Mononuclear cell (primary cell): ENCODE results near the gene UGT2B11. TPM values are rescaled to one million over a fixed set of nuclear protein-coding genes. Genes with fewer than 3 reads are reported as not detected.
"Not testable (repeated sequence)": the region's sequence is repeated elsewhere in the genome, so short reads cannot be mapped to it uniquely, and the experiment has no call there.

ENCODE experiments used
- H3K27me3 ChIP-seq: 2 replicates; pipeline ENCODE4 v1.6.0; 2011; ENCODE audit warnings: low read length, control low read depth; ENCODE audit not compliant: insufficient read depth
- H3K4me1 ChIP-seq: 2 replicates; pipeline ENCODE4 v1.5.1; 2011; ENCODE audit warnings: mild to moderate bottlenecking, low read length, control low read depth; ENCODE audit not compliant: insufficient read depth
- H3K4me3 ChIP-seq: 2 replicates; pipeline ENCODE4 v1.5.1; 2011; ENCODE audit warnings: mild to moderate bottlenecking, low read length, moderate library complexity
- H3K9me3 ChIP-seq: 2 replicates; pipeline ENCODE4 v1.5.1; 2011; ENCODE audit warnings: low read depth, mild to moderate bottlenecking, control low read depth, low read length
- total RNA-seq: library from RNA; depleted of rRNA; stranded (reverse); fragments of >200 nt; gene quantifications from one replicate; pipeline ENCODE4 v1.2.3, GENCODE V29; 2012

UGT2B11 gene
- total RNA-seq, 1 donor: not detected

GRCh38 chr4:69191905-69192304, 22.6 kb downstream of the UGT2B11 start:
- not testable (repeated sequence) for H3K9me3 ChIP-seq, H3K27me3 ChIP-seq, H3K4me3 ChIP-seq, H3K4me1 ChIP-seq

DNA sequence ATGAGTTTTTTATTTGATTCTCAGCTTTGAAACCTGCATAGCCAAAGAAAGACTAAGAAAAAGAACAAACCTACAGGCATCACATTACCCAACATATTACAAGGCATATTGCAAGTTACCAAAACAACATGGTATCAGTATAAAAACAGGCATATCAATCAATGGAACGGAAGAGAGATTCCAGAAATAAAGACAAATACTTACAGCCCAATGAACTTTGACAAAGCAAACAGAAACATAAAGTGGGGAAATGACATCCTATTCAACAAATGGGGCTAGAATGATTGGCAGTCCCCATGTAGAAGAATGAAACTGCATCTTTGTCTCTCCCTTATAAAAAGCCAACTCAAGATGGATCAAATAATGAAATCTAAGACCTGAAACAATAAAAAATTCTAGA, 23.9 kb downstream of the UGT2B11 start:
- not testable (repeated sequence) for H3K4me1 ChIP-seq, H3K4me3 ChIP-seq, H3K9me3 ChIP-seq, H3K27me3 ChIP-seq

DNA sequence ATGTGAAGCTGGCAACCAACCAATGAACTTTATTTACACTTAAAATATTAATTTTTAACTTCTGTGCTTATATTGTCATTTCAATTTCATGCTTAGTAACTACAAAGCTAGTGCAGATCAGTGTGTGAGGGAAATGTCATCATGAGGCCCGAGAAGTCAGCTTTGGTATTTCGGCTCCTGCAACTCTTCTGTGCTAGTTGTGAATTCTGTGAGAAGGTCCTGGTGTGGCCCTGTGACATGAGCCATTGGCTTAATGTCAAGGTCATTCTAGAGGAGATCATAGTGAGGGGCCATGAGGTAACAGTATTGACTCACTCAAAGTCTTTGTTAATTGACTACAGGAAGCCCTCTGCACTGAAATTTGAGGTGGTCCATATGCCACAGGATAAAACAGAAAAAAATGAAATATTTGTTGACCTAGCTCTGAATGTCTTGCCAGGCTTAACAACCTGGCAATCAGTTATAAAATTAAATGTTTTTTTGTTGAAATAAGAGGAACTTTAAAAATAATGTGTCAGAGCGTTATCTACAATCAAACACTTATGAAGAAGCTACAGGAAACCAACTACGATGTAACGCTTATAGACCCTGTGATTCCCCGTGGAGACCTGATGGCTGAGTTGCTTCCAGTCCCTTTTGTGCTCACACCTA, 32.9 kb downstream of the UGT2B11 start:
- H3K9me3 ChIP-seq, H3K4me3 ChIP-seq, H3K27me3 ChIP-seq, H3K4me1 ChIP-seq: not testable (repeated sequence)

DNA sequence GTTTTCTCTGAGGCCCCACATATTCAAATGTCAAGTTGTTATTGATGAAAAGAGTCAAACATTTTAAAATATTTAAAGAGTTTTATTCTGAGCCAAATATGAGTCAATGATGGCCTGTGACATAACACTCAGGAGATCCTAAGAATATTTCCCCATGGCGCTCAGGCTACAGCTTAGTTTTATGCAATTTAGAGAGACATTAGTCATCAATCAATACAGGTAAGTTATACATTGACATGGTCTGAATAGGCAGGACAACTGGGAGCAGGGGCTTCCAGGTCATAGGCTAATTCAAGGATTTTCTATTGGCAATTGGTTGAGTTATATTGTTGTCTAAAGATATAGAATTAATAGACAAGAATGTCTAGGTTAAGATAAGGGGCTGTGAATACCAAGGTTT, 34.7 kb downstream of the UGT2B11 start:
- H3K4me1 ChIP-seq, H3K27me3 ChIP-seq, H3K4me3 ChIP-seq, H3K9me3 ChIP-seq: not testable (repeated sequence)

GRCh38 chr4:69178751-69179205, 35.8 kb downstream of the UGT2B11 start:
- not testable (repeated sequence) for H3K4me1 ChIP-seq, H3K9me3 ChIP-seq, H3K27me3 ChIP-seq, H3K4me3 ChIP-seq

DNA sequence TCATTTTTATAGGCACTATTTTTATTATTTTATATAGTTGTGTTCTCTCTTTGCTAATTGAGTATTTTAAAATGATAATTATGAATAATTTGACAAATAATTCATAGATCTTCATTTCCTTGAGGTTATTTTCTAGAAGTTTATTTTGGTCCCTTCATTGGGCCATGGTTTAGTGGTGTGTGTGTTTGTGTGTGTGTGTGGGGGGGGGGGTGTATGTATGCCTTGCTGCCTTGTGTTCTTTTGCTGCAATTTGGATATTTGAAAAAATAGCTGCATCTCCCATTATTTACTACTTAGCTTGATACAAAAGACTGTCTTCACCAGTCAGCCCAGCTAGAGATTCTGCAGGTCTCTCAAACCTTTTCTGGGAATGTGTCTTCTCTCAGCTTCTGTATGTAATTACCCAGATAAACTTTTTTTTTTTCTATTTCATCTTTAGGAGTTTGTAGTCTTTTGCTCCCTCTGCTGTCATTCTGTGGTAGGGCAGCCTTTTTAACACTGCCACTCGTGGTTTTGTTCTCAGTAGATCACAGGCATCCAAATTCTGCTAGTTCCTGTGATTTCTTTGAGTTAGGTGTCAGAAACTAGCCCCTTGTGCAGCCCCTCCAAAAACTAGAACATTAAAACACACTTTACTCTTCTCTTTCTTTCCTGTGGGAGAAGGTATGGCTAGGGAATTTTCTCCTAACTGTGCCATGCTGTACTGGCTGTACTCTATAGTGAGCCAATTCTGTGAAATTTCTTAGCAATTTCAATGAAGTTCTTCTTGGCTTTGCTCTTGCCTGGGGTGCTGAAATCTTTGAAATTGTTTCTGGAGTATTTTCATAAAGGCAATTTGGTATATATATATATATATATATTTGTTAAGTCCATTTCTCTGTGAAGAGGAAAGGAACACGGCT, 44.1 kb downstream of the UGT2B11 start:
- not testable (repeated sequence) for H3K4me1 ChIP-seq, H3K27me3 ChIP-seq, H3K9me3 ChIP-seq, H3K4me3 ChIP-seq

- not testable (repeated sequence) for H3K27me3 ChIP-seq, H3K4me1 ChIP-seq, H3K9me3 ChIP-seq, H3K4me3 ChIP-seq
Observed at GRCh38 chr4:69169171-69169570, 45.4 kb downstream of the UGT2B11 start.

- Histone ChIP-seq H3K4me3 (no peak overlapping the region), H3K27me3 (no peaks in the 10 kb centered on the region), H3K9me3 (no peaks in the 10 kb centered on the region), H3K4me1 (no peaks in the 10 kb centered on the region)
Observed at GRCh38 chr4:69167300-69167699, 47.2 kb downstream of the UGT2B11 start.

DNA sequence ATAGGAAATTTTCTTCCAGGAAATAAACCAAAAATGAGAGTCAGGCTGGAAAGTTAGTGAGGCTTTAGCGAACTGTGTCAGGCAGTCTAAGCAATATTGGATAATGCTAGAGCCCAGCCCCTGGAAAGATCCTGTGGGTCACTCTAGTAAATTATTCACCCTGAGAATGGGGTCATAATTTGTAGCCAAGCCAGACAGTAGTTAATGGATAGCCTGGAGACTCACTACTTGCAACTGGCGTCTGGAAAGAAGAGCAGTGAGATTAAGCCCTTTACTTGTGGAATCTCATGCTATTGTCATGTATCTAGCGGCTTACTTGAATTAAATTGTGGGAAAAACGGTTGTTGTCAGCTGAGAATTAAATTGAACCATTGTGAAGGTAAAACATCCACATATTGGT, 48.2 kb downstream of the UGT2B11 start:
- H3K4me1 ChIP-seq, H3K27me3 ChIP-seq, H3K9me3 ChIP-seq, H3K4me3 ChIP-seq: not testable (repeated sequence)

GRCh38 chr4:69165707-69166106, 48.8 kb downstream of the UGT2B11 start:
- H3K27me3 ChIP-seq, H3K9me3 ChIP-seq, H3K4me1 ChIP-seq, H3K4me3 ChIP-seq: not testable (repeated sequence)

DNA sequence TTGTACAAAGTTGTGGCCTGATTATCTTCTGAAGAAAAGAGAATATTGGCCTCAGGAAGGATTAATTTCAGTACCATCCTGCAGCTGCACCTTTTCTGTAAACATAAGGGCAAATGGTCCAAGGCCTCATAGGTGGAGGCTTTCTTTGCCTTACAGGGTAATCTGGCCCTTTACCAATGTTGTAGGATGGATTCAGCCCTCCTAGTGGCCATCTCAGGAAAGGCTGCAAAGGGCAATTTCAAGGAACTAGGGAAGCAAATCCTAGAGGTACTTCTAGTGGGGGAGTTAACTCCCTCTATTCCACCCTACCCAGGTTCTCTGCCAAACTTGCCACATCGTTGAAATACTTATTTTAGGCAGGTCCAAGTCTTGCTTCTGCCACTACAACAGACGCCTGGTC, 57.6 kb downstream of the UGT2B11 start:
- Histone ChIP-seq H3K27me3 (no peaks in the 10 kb centered on the region), H3K4me1 (no peaks in the 10 kb centered on the region), H3K9me3 (no peaks in the 10 kb centered on the region), H3K4me3 (no peak overlapping the region)

- Histone ChIP-seq H3K4me1 (no peaks in the 10 kb centered on the region), H3K27me3 (no peaks in the 10 kb centered on the region), H3K4me3 (no peak overlapping the region), H3K9me3 (no peaks in the 10 kb centered on the region)
Observed at GRCh38 chr4:69154021-69154420, 60.5 kb downstream of the UGT2B11 start.

Other genes starting within 250 kb of the UGT2B11 start
- gene UGT2B7, start 118.3 kb downstream of the UGT2B11 start, total RNA-seq: not detected
- not detected for gene UGT2B28, start 65.7 kb upstream of the UGT2B11 start, total RNA-seq